AG09319 (cell line): ENCODE results near the gene OPRL1.

Experiments used
- DNase-seq: peaks from one replicate; pipeline ENCODE4 v3.0.0-alpha.2; 2010; ENCODE audit warnings: low read depth; ENCODE audit errors: extremely low read depth
- TF ChIP-seq, protein P1 (sequence below): IDR thresholded peaks from 2 replicates; pipeline ENCODE4 v1.5.1; 2011; ENCODE audit warnings: low read depth, mild to moderate bottlenecking, inconsistent platforms, low read length, moderate library complexity

The OPRL1 gene

DNA sequence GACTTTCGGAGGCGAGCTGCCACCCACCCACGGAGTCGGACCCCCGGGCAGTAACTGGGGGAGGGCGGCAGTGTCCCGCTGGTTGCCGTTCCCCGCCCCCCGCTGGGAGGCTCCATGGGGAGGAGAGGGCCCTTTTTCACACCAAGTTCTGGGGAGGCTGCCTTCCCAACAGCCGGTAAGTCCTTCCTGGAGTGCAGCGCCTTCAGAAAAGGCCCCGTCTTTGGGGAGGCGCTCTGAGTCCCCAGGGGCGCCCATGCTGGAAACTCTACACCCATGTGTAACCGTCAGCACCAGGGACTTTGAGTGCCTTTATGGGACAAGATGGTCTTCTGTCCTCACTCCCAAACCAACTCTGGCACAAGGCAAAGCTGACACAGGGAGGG is 30.0 kb upstream of the OPRL1 start:
- TF ChIP-seq, protein P1, sequence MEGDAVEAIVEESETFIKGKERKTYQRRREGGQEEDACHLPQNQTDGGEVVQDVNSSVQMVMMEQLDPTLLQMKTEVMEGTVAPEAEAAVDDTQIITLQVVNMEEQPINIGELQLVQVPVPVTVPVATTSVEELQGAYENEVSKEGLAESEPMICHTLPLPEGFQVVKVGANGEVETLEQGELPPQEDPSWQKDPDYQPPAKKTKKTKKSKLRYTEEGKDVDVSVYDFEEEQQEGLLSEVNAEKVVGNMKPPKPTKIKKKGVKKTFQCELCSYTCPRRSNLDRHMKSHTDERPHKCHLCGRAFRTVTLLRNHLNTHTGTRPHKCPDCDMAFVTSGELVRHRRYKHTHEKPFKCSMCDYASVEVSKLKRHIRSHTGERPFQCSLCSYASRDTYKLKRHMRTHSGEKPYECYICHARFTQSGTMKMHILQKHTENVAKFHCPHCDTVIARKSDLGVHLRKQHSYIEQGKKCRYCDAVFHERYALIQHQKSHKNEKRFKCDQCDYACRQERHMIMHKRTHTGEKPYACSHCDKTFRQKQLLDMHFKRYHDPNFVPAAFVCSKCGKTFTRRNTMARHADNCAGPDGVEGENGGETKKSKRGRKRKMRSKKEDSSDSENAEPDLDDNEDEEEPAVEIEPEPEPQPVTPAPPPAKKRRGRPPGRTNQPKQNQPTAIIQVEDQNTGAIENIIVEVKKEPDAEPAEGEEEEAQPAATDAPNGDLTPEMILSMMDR = no peak
- DNase-seq = no peak

DNA sequence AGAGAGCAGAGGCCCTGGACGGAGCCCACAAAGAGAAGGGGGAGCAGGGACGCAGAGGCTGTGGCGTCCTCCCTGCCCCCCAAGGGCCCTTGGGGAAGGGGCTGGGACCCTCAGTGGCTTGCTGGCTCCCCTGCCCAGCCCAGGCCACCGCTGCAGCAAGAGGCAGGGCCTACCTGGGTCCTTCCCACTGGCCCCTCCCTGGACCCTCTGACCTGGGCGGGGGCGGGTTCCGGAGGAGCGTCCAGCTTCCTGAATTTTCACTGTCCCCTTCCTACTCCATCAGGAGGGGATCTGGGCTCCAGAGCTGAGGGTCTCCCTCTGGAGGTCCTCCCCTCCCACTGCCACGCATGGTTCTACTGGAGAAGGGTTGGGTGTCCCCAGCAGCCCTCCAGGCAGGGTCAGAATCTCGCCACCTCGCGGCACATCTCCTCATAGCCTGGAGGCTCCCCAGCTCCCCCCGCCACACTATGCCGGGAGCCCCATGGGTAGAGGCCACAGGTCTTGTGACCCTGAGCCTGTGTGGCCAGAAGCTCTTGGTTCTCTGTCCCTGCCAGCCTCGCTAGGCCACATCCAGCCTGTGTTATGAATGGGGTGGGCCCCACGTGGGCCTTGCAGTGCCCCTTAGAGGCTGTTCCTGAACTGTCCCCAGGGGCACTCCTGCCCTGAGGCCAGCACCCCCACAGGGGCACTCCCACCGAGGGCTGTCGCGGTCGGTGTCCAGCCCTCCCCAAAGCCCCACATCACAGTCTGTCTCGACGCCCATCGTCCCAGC is 29.4 kb upstream of the OPRL1 start:
- TF ChIP-seq, protein P1 = no peak
- DNase-seq = no peak

DNA sequence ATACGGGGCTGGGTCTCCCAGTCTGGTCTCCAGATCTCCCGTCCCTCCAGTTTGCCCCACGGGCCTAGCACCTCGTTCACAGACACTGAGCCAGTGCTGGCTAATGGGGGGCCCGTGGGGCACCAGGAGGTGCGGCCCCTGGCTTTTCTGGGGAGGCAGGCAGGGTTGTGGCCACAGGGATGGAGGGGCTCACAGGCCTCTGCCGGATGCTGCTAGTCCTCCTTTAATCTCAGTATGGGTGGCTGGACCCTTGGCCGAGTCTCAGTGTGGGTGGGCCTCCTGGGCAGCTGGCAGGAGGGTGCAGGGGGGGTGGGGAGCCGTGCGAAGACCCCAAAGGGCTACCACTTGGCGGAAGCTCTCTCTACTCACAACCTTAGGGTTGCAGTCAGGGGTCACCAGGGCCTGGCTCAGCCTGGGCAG is 28.8 kb upstream of the OPRL1 start:
- no peak for DNase-seq
- TF ChIP-seq, protein P1 = no peak

DNA sequence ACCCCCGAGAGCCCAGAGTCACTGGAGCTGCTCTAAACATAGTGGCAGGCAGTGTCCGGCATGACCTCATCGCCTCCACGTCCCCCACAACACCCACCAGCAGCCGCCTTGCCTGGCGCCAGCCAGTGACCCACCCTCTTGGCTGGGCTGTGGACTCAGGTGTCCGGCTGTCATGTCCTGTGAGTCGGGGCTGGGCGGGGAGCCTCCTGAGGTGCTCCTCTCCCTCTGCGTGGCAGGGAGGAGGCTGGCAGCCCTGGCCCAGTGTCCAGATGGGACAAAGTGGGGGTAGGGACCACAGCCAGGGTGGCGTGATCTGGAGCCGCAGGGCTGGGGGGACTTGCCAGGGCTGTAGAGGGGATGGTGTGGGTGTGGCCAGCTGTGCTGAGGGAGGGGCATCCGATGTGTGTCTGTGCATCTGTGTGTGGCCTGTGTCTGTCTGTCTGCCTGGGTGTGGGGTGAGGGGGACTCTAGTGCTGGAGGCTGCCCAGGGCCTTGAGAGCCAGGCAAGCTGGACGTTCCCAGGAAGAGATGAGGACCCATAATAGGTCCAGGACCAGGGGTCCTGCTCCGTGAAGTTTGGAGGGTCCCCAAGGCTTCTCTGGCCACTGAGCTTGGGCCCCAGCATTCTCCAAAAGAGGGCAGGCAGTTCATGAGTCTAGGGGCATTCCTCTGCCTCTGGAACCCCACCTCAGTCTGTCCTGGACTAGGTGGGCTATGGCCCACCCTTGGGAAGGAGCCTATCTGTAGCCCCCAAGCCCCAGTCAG is 28.1 kb upstream of the OPRL1 start:
- TF ChIP-seq, protein P1 = no peak
- DNase-seq = no peak

DNA sequence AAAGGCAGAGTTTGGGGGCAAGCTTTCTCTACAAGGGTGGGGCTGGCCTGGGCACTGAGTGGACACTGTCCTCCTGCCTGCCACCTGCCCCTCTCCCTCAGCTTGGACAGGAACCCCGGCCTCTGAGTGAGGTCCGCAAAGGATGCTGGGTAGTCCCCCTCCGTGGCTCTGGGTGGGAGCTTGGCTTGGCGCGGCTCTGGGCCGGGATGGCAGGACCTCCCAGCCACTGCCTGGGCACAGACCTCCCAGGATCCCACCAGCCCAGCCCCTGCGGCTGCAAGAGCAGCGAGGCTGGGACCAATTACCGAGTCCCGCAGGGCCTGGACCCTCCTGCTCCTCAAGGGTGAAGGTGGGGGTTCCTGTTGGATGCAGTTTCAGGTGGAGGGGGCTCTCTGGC is 27.6 kb upstream of the OPRL1 start:
- TF ChIP-seq, protein P1 = no peak
- no peak for DNase-seq

DNA sequence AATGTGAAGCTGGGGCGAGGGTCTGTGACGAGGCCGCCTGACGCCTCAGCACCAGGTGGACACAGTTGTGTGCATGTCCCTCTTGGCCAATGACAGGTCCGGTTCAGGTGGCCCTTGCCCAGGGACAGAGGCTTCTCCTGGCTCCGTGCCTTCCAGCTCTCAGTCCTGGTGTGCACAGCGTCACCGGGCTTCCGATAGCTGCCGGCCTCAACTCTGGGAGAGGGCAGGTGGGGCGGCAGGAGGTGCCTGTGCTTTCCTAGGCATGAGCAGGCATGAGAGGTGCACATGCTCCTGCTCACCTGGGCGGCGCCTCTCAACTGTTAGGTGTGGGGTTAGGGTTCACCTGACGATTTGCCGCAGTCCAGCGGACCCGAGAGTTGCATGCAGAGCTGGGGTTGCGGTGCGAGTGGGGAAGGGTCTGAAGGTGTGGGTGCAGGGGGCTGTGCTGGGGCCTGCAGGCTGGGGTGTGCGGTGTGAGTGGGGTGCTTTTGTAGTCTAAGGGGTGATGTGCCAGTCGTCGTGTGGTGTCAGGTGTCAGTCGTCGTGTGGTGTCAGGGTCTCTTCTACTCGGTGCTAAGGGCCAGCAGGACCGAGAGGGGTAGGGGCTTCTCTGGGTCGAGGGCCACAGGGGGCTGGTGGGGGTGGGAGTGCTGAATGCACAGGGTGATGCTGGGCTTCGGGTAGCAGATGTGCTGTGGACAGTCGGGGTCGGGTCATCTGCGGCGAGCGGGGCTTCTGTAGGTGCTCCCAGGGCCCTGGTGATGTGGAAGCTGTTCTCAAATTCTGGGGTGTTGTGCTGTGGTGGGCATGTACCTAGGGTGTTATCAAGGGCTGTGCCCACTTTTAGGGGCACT is 26.7 kb upstream of the OPRL1 start:
- TF ChIP-seq, protein P1 = no peak
- no peak for DNase-seq
